Transverse colon (tissue), 4 donors: ENCODE results near the gene SDR42E2.

Experiments used
- POLR2A ChIP-seq: fragments of 450-650 bp; IDR thresholded peaks from one replicate; pipeline ENCODE4 v1.6.1; 2016; ENCODE audit warnings: antibody characterized with exemption, mild to moderate bottlenecking, moderate library complexity
- POLR2AphosphoS5 ChIP-seq, 3 donors: sonication (generic); formaldehyde crosslinking; IDR thresholded peaks; one replicate each; pipeline ENCODE4 v1.6.1; 2016; ENCODE audit warnings: antibody characterized with exemption in 3 of 3
- TF ChIP-seq, protein P1 (sequence below), 5 experiments: fragments of 200-600 bp in 3 of 5; fragments of 450-650 bp in 2 of 5; sonication (generic) in 3 of 5; IDR thresholded peaks; 1 replicate in 2 of 5; 2 replicates in 3 of 5; pipeline ENCODE4 v1.5.1; 2016 to 2017; ENCODE audit warnings: antibody characterized with exemption in 5 of 5, inconsistent platforms in 3 of 5, mild to moderate bottlenecking in 2 of 5, moderate library complexity in 1 of 5

GRCh38 chr16:22130528-22130927 is 31.8 kb upstream of the SDR42E2 start:
- TF ChIP-seq, protein P1, sequence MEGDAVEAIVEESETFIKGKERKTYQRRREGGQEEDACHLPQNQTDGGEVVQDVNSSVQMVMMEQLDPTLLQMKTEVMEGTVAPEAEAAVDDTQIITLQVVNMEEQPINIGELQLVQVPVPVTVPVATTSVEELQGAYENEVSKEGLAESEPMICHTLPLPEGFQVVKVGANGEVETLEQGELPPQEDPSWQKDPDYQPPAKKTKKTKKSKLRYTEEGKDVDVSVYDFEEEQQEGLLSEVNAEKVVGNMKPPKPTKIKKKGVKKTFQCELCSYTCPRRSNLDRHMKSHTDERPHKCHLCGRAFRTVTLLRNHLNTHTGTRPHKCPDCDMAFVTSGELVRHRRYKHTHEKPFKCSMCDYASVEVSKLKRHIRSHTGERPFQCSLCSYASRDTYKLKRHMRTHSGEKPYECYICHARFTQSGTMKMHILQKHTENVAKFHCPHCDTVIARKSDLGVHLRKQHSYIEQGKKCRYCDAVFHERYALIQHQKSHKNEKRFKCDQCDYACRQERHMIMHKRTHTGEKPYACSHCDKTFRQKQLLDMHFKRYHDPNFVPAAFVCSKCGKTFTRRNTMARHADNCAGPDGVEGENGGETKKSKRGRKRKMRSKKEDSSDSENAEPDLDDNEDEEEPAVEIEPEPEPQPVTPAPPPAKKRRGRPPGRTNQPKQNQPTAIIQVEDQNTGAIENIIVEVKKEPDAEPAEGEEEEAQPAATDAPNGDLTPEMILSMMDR (IDR thresholded peaks at IDR 0.05): no peak
- TF ChIP-seq POLR2AphosphoS5 (IDR thresholded peaks at IDR 0.05) (no peak), POLR2A (no peak)
